Measurements from ENCODE around the gene MDN1. TPM values are rescaled to one million over a fixed set of nuclear protein-coding genes. Genes with fewer than 3 reads are reported as not detected.

Gene MDN1
- total RNA-seq, 1 donor, result 21.4 TPM

DNA sequence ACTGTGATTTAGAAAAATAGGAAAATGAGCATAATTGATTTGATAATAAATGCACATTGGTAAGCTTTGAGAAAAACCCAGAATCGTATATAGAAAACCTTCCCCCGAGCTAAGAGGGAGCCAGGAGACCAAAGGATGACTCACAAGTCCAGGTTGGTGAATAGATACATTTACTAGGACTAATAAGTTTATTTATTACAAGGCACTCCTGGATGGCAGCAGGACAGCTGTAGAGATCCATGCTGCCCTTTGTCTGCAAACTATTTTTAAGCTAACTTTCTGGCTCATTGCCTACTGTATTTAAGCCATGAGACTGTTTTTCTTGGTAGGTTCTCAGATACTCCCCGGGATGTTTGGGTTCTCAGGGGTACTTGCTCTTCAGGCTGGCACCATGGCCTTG is 23.5 kb upstream of the MDN1 start:
- H3K79me2 ChIP-seq (ENCODE audit: insufficient read depth, low read length), result peaks cover 55% of the 10 kb centered on the region
- no peak overlapping the region for H3K4me3 ChIP-seq (ENCODE audit: insufficient read depth, low read length)
- peaks cover 10% of the 10 kb centered on the region for H4K20me1 ChIP-seq (ENCODE audit: insufficient read depth, low read length)

DNA sequence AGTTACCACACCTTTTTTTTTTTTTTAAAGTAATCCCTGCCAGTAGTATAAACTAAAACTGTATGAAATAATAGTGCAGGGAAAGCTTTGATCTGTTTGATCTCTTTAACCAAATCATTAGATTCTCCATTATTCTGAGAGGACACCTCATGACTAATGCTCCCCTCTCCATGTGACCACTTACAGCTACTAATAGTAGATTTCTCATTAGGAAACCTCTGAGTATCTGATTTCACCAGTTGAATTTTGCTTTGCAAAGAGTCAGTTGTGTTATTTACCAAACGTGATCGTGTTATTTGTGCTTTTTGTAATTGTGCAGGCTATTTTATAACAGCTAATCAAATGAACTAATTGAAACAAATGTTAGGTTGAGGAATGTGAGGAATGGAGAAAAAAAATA is 22.6 kb upstream of the MDN1 start:
- Histone ChIP-seq H3K27ac (ENCODE audit: low read depth, low read length) (no peak overlapping the region), H3K27me3 (ENCODE audit: insufficient read depth, low read length) (no peaks in the 10 kb centered on the region), H3K9me3 (ENCODE audit: low read depth, low read length) (no peaks in the 10 kb centered on the region), H3K36me3 (ENCODE audit: insufficient read depth, low read length) (peaks cover 5% of the 10 kb centered on the region), H3K4me2 (ENCODE audit: insufficient read depth, low read length) (no peak overlapping the region), H3K4me1 (ENCODE audit: insufficient read depth, low read length) (peaks cover 9% of the 10 kb centered on the region), H2AFZ (ENCODE audit: low read length) (no peak overlapping the region), H3K4me3 (ENCODE audit: insufficient read depth, low read length) (no peak overlapping the region), H4K20me1 (ENCODE audit: insufficient read depth, low read length) (peaks cover 10% of the 10 kb centered on the region), H3K79me2 (ENCODE audit: insufficient read depth, low read length) (peaks cover 61% of the 10 kb centered on the region)
- TF ChIP-seq, protein P1, sequence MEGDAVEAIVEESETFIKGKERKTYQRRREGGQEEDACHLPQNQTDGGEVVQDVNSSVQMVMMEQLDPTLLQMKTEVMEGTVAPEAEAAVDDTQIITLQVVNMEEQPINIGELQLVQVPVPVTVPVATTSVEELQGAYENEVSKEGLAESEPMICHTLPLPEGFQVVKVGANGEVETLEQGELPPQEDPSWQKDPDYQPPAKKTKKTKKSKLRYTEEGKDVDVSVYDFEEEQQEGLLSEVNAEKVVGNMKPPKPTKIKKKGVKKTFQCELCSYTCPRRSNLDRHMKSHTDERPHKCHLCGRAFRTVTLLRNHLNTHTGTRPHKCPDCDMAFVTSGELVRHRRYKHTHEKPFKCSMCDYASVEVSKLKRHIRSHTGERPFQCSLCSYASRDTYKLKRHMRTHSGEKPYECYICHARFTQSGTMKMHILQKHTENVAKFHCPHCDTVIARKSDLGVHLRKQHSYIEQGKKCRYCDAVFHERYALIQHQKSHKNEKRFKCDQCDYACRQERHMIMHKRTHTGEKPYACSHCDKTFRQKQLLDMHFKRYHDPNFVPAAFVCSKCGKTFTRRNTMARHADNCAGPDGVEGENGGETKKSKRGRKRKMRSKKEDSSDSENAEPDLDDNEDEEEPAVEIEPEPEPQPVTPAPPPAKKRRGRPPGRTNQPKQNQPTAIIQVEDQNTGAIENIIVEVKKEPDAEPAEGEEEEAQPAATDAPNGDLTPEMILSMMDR (IDR thresholded peaks at IDR 0.05; ENCODE audit: extremely low read depth, low read depth, low read length), result no peak
- no peak for DNase-seq (ENCODE audit: insufficient read length, low spot score, missing footprints)

More for the DNA sequence above, 23.5 kb upstream of the MDN1 start:
- Histone ChIP-seq H3K36me3 (ENCODE audit: insufficient read depth, low read length) (peaks cover 8% of the 10 kb centered on the region), H3K4me1 (ENCODE audit: insufficient read depth, low read length) (peaks cover 9% of the 10 kb centered on the region), H2AFZ (ENCODE audit: low read length) (no peak overlapping the region), H3K4me2 (ENCODE audit: insufficient read depth, low read length) (peak overlapping the region; percentile 11), H3K27ac (ENCODE audit: low read depth, low read length) (no peak overlapping the region), H3K27me3 (ENCODE audit: insufficient read depth, low read length) (no peaks in the 10 kb centered on the region), H3K9me3 (ENCODE audit: low read depth, low read length) (no peaks in the 10 kb centered on the region)
- TF ChIP-seq, protein P1 (IDR thresholded peaks at IDR 0.05; ENCODE audit: extremely low read depth, low read depth, low read length), result no peak
- peak; percentile 25 for DNase-seq (ENCODE audit: insufficient read length, low spot score, missing footprints)

DNA sequence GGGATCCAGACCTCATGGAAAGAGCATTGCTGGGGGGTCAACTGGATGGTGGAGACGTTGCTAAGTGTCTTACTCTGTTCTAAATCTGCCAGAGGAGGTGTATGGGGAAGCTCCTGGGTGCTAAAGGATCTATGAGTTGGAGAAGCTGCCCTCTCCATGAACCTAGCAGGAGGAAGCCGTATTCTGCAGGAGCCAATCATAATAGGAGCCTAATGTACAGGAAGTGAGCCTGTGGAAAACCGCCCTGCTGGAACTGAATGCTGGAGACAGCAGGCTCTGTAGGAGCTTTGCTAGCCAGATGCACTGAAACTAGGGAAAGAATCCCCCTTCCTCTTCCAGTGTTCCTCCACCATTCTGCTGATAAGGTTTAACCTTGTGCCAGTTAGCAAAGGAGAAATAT is 20.9 kb upstream of the MDN1 start:
- peaks cover 9% of the 10 kb centered on the region for H3K4me1 ChIP-seq (ENCODE audit: insufficient read depth, low read length)
- H3K79me2 ChIP-seq (ENCODE audit: insufficient read depth, low read length), result peaks cover 72% of the 10 kb centered on the region
- H3K4me3 ChIP-seq (ENCODE audit: insufficient read depth, low read length), result no peak overlapping the region
- no peak overlapping the region for H3K4me2 ChIP-seq (ENCODE audit: insufficient read depth, low read length)
- no peak overlapping the region for H2AFZ ChIP-seq (ENCODE audit: low read length)
- DNase-seq (ENCODE audit: insufficient read length, low spot score, missing footprints), result peak; percentile 42
- H3K36me3 ChIP-seq (ENCODE audit: insufficient read depth, low read length), result peaks cover 6% of the 10 kb centered on the region
- peaks cover 10% of the 10 kb centered on the region for H4K20me1 ChIP-seq (ENCODE audit: insufficient read depth, low read length)
- no peaks in the 10 kb centered on the region for H3K9me3 ChIP-seq (ENCODE audit: low read depth, low read length)
- no peaks in the 10 kb centered on the region for H3K27me3 ChIP-seq (ENCODE audit: insufficient read depth, low read length)
- no peak overlapping the region for H3K27ac ChIP-seq (ENCODE audit: low read depth, low read length)
- TF ChIP-seq, protein P1 (IDR thresholded peaks at IDR 0.05; ENCODE audit: extremely low read depth, low read depth, low read length), result no peak

DNA sequence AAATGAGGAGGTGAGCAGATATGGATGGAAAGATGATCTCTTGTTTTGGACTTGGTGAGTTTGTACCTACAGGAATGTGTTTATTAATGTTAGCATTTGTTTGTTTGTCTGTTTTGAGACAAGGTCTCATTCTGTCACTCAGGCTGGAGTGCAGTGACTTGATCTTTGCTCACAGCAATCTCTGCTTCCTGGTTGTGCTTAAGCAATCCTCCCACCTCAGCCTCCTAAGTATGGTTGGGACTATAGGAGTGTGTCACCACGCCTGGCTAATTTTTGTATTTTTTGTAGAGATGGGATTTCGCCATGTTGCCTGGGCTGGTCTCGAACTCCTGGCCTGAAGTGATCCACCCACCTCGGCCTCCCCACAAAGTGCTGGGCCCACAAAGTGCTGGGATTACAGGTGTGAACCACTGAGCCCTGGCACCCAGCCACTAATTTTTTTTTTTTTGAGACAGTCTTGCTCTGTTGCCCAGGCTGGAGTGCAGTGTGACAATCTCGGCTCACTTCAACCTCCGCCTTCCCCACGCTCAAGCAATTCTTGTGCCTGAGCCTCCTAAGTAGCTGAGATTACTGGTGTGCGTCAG is 17.1 kb upstream of the MDN1 start:
- no peak overlapping the region for H2AFZ ChIP-seq (ENCODE audit: low read length)
- DNase-seq (ENCODE audit: insufficient read length, low spot score, missing footprints), result no peak
- H3K4me1 ChIP-seq (ENCODE audit: insufficient read depth, low read length), result no peaks in the 10 kb centered on the region
- H3K4me3 ChIP-seq (ENCODE audit: insufficient read depth, low read length), result no peak overlapping the region
- peaks cover 58% of the 10 kb centered on the region for H3K79me2 ChIP-seq (ENCODE audit: insufficient read depth, low read length)
- no peaks in the 10 kb centered on the region for H3K9me3 ChIP-seq (ENCODE audit: low read depth, low read length)
- H3K27ac ChIP-seq (ENCODE audit: low read depth, low read length), result no peak overlapping the region
- peaks cover 12% of the 10 kb centered on the region for H3K36me3 ChIP-seq (ENCODE audit: insufficient read depth, low read length)
- TF ChIP-seq, protein P1 (IDR thresholded peaks at IDR 0.05; ENCODE audit: extremely low read depth, low read depth, low read length), result no peak
- no peaks in the 10 kb centered on the region for H3K27me3 ChIP-seq (ENCODE audit: insufficient read depth, low read length)
- peaks cover 3% of the 10 kb centered on the region for H4K20me1 ChIP-seq (ENCODE audit: insufficient read depth, low read length)
- no peak overlapping the region for H3K4me2 ChIP-seq (ENCODE audit: insufficient read depth, low read length)

Measured in osteoblast (primary cell).